Ectodermal cell (in vitro differentiated cells): ENCODE results near the gene RTN3.

Experiments
- H3K27ac ChIP-seq: 2 replicates; pipeline ENCODE4 v1.7.0; 2013; ENCODE audit warnings: mild to moderate bottlenecking, low read depth, low read length; ENCODE audit not compliant: insufficient read depth, poor library complexity, severe bottlenecking
- H3K27me3 ChIP-seq: 2 replicates; pipeline ENCODE4 v1.7.0; 2013; ENCODE audit warnings: mild to moderate bottlenecking, low read length; ENCODE audit not compliant: insufficient read depth, control insufficient read depth, poor library complexity, severe bottlenecking
- H3K36me3 ChIP-seq: one replicate; pipeline ENCODE4 v1.7.0; 2013; ENCODE audit warnings: low read length; ENCODE audit not compliant: control insufficient read depth, insufficient read depth
- H3K4me1 ChIP-seq: one replicate; pipeline ENCODE4 v1.7.0; 2013; ENCODE audit warnings: low read length; ENCODE audit not compliant: control insufficient read depth, insufficient read depth
- H3K4me3 ChIP-seq: 2 replicates; pipeline ENCODE4 v1.7.0; 2013; ENCODE audit warnings: low read depth, low read length, control low read depth; ENCODE audit not compliant: insufficient read depth
- H3K9me3 ChIP-seq: 2 replicates; pipeline ENCODE4 v1.7.0; 2013; ENCODE audit warnings: mild to moderate bottlenecking, low read length, moderate library complexity; ENCODE audit not compliant: control insufficient read depth
- WGBS, 2 experiments: methylation state at CpG; one replicate each; pipeline ENCODE4 v1.1.7; 2013; ENCODE audit warnings: missing lambda C conversion rate in 2 of 2; 5-methylcytosine and 5-hydroxymethylcytosine counted together

The RTN3 gene

DNA sequence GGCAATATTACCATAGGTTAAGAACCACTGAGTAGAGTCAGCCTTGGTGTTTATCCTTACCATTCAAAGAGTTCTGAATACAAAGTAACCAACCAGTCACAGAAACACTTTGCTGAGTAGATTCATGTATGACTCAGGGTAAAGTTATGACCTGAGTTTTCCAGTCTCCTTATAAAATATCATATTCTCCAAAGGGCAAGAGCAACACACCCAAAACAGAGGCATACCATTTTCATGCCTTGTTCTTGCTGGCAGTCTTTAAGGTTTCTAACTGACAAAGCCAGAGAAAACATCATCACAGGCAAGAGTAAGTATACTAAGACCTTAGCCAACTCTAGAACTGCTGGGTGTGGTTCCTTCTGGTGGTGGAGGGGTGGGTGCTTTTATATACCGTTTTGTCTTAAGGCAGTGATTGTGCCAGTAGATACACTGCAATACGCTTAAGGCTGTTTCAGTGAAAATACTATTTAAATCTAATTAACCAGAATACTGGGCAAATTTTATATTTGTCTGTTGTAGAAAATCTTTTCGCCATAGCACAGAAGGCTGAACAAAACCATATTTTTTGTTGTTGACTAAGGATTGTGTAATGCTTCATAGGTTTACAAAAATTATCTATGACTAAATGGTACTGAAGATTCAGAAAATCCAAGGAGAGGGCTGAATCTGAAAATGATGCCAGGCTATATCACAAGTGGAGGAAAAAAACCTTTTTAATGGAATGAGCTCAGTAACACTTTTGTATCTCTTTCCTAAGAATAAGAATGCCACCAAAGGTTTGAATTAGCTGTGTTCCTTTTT is 13.1 kb upstream of the RTN3 start:
- 95 to 100% methylated on average over 3 of the region's 3 CpGs for WGBS, 2 experiments
- Histone ChIP-seq H3K9me3 (no peaks in the 10 kb centered on the region), H3K27me3 (peaks cover 3% of the 10 kb centered on the region), H3K36me3 (no peaks in the 10 kb centered on the region), H3K4me1 (no peaks in the 10 kb centered on the region), H3K4me3 (no peak overlapping the region), H3K27ac (no peak overlapping the region)

DNA sequence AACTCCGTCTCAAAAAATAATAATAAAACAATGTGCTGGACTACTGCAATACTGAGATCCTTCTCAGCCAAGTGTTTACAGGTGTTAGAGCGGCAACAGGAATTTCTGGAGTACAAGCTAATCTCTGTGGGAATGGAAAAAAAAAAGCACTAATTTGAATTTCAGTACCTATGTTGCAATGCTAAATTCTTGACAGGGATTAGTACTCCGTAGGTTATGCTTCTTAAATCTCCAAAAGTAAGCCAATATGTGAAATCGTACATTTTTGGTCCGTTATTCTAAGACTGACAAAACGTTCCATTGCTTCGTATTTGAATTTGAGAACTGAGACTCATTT is 11.2 kb upstream of the RTN3 start:
- Histone ChIP-seq H3K4me1 (no peaks in the 10 kb centered on the region), H3K27ac (no peak overlapping the region), H3K36me3 (no peaks in the 10 kb centered on the region), H3K27me3 (peaks cover 3% of the 10 kb centered on the region), H3K4me3 (peak overlapping the region; percentile 49), H3K9me3 (no peaks in the 10 kb centered on the region)
- WGBS, 2 experiments: 84 to 85% methylated on average over 7 of the region's 7 CpGs

DNA sequence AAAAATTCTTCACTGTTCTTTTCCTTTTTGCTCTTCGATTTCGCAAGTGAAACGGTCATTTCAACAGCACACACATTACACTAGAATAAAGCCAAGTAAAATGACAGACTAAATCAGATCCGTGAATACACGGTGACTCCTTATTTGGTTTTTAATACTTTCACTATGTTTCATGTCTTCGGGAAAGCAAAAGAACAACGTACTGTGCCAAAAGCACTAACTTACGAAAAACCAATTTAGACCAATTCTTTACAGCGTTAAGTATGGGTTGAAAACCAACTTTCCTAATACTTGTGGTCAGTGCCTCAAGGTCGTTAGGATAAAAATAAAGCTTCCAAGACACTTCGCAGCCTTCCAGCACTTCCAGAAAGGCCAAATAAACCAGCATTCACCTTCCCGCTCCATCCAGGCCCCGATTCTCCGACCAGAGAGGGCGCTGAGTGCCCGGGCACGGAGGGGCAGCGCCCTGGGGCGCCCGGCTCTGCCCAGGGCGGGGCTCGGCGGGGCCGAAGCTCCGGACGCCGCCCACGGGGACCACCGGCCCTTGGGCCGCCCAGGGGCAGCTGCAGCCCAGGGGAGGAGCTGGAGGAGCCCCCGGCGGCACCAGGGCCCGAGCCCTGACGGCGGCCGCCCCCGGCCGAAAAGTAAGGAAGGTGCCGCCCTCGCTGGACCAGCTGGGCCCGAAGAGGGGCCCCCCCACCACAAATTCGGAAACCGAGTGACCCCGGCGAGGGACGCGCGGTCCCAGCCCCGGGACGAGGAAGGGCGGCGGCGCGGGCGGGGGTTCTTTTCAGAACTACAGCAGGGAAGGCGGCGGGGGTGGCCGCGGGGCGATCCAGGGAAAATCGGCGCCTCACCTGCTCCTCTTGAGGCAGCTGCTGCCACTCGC is 10.6 kb upstream of the RTN3 start:
- no peaks in the 10 kb centered on the region for H3K36me3 ChIP-seq
- peaks cover 3% of the 10 kb centered on the region for H3K27me3 ChIP-seq
- H3K4me1 ChIP-seq: no peaks in the 10 kb centered on the region
- 9% methylated on average over 63 of the region's 63 CpGs for WGBS, 2 experiments
- H3K9me3 ChIP-seq: no peaks in the 10 kb centered on the region
- H3K4me3 ChIP-seq: peak overlapping the region; percentile 49
- H3K27ac ChIP-seq: peak overlapping the region; percentile 57

DNA sequence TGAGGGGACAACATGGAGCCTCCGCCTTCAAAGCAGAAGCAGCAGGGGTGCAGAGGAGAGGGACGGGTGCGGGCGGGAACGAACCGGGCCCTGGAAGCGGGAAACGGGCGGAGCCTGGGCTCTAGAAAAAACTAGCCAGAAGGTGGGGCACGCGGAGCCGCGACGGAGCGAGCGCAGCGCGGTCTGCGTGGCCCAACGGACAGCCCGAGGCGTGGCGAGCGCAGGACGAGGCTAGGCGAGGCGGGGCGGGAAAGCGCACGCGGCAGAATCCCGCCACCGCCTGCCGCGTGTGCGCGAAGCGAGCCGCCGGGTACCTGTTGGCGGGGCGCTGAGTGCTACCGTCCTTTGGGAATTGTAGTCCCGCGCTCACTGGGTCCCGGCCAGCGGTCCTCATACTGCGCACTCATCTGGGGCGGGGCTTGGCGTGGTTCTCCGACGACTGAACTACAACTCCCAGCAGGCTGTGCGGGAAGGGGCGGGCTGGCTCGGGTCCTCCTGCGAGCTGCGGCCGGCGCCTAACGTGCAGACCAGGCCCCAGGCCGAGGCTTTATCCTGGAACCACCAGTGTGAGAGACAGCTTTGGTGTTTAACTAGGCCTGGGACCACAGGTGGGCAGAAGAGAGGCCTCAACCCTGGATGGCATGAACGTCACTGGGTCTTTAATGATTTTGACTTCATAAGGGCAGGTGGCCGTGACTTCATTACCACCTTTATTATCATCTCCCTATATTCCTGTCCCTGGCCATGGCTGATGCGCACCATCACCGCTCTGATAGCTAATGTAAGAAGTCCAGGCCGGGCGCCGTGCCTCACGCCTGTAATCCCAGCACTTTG is 9.8 kb upstream of the RTN3 start, which contains the start of gene ATL3:
TSS of gene ATL3 (minus strand) at position 55 of the 834 bp plus-strand sequence. CDS start at position 14, 41 bp downstream.
- no peaks in the 10 kb centered on the region for H3K36me3 ChIP-seq
- peak within 1 kb of the TSS; percentile 49 for H3K4me3 ChIP-seq
- H3K4me1 ChIP-seq: no peaks in the 10 kb centered on the region
- WGBS, 2 experiments: 12% methylated on average over 69 of the region's 69 CpGs
- H3K27me3 ChIP-seq: peaks cover 3% of the 10 kb centered on the region
- H3K27ac ChIP-seq: peak within 1 kb of the TSS; percentile 57
- no peaks in the 10 kb centered on the region for H3K9me3 ChIP-seq

DNA sequence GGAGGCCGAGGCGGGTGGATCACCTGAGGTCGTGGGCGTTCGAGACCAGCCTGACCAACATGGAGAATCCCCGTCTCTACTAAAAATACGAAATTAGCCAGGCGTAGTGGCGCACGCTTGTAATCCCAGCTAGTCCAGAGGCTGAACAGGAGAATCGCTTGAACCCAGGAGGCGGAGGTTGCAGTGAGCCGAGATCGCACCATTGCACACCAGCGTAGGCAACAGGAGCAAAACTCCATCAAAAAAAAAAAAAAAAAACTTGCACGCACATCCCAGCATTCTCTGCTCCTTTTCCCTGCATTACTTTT is 9.2 kb upstream of the RTN3 start:
- no peaks in the 10 kb centered on the region for H3K9me3 ChIP-seq
- 94 to 95% methylated on average over 16 of the region's 16 CpGs for WGBS, 2 experiments
- H3K36me3 ChIP-seq: no peaks in the 10 kb centered on the region
- peaks cover 3% of the 10 kb centered on the region for H3K27me3 ChIP-seq
- no peak overlapping the region for H3K27ac ChIP-seq
- no peaks in the 10 kb centered on the region for H3K4me1 ChIP-seq
- H3K4me3 ChIP-seq: no peak overlapping the region

DNA sequence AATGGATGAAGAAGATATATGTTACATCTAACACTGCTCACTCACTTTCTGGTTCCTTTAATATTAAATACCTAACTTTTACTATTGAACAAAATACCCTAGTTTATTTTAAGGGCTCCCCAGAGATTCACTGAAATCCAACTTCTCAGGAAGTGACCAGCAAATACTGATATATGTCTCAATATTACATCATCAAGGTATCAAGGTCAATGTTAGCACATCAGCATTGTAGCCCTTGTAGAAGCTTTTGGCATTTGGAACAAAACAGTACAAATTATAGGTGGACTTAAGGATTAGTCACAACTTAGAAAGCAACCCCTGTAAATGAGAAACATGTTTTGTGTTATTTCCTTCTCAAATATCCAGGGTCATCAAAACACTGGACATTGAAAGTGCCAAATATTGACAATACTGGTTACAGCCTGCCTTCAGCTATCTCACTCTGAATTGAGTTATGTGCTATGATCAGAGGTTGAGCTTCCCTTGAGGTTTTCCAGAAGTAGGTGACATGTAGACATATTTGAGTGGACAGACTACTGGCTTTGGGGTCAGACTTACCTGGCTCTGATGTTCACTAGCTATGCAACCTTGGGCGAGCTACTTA is 8.3 kb upstream of the RTN3 start:
- H3K27ac ChIP-seq: no peak overlapping the region
- no peaks in the 10 kb centered on the region for H3K4me1 ChIP-seq
- H3K4me3 ChIP-seq: no peak overlapping the region
- WGBS, 2 experiments: 90 to 100% methylated on average over 1 of the region's 1 CpG
- no peaks in the 10 kb centered on the region for H3K9me3 ChIP-seq
- H3K36me3 ChIP-seq: no peaks in the 10 kb centered on the region
- peaks cover 3% of the 10 kb centered on the region for H3K27me3 ChIP-seq

DNA sequence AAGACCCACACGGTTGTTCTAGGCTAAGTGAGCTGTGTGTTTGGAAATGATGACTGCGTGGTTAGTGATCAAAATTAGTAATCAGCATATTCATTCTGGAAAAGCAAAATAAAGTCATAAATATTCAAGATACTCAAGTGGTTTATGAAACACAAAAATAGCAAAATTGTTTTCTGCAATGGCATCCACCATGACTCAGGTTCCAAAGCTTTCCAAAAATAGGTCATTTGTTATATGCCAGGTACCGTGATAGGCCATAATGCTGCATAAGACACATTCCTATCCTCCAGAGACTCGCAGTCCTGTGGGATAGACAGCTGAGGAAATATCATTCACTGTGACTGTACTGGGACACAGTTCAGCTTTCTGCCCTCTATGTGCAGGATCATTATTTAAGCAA is 7.7 kb upstream of the RTN3 start:
- Histone ChIP-seq H3K4me3 (no peak overlapping the region), H3K4me1 (no peaks in the 10 kb centered on the region), H3K27ac (no peak overlapping the region), H3K36me3 (no peaks in the 10 kb centered on the region), H3K27me3 (peaks cover 3% of the 10 kb centered on the region), H3K9me3 (no peaks in the 10 kb centered on the region)
- WGBS, 2 experiments: 82 to 95% methylated on average over 3 to 4 of the region's 4 CpGs

DNA sequence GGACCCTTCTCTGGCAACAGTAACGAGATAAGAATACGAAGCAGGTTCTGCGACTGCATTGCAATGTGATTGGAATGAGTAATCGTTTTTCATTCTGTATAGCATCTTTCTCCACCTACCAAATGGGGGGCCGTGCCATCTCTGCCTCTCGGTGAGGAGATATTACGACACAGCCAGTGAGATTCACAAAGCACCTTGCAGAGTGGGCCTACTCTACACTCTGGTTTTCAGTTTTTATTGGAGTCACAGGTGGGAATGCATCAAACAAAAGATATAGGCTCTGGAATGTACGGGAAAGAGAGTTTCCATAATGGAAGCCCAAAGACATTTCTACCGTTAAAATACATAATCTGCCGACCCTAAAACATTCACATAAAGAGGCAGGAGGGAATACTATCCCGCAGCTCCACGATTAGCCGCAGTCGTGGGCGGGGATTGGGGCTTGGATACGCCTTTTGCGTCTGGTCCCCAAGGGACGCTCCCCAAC is 423 bp upstream of the RTN3 start:
- H3K27ac ChIP-seq: no peak overlapping the region
- H3K4me1 ChIP-seq: peaks cover 7% of the 10 kb centered on the region
- no peaks in the 10 kb centered on the region for H3K36me3 ChIP-seq
- no peaks in the 10 kb centered on the region for H3K9me3 ChIP-seq
- no peaks in the 10 kb centered on the region for H3K27me3 ChIP-seq
- WGBS, 2 experiments: 21 to 26% methylated on average over 18 of the region's 18 CpGs
- H3K4me3 ChIP-seq: peak overlapping the region; percentile 57

DNA sequence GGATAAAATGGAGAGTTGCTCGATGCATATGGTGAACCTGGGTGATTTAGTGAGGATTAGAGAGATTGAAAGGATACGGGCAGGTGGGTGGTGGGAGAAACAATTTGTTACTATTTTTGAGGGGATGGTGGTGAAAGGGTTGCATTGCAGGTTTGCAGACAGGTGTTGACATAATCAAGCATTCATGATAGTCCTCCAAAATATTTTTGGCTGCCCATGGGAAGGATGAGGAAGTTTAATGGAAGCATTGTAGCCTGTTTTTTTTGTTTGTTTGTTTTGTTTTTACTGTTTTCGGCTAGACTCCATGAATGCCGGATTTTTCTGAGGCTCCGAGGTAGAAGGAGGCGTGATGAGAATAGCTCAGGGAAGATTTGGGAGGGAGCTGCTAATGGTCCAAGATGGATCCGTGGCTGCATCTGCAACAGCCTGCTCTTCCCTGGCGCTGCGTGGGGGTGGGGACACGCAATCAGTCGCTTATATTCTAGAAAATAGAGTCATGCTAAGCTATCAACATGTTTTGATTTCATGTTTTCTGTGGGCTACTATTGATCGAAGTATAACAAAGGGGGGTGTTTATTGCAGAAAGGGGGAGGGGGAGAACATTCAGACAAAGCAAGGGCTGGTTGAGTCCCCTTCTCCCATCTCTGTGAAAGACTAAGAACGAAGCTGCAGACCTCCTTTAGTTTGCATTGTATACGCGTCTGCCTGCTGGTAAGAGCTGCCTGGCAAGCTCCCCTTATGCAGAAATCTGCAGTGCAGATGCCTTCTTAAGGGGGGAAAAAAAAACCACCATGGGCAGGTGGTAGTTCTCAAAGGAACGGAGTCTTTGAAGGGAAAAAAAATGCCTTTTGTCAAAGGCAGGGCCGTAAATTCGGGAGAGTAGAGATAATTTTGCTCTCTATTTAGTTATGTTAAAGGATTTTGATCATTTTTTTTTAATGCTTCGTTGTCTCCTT is 1.0 kb downstream of the RTN3 start:
- Histone ChIP-seq H3K36me3 (no peaks in the 10 kb centered on the region), H3K27me3 (no peaks in the 10 kb centered on the region), H3K4me3 (peak overlapping the region; percentile 57), H3K9me3 (no peaks in the 10 kb centered on the region), H3K4me1 (peaks cover 7% of the 10 kb centered on the region), H3K27ac (peak overlapping the region; percentile 85)
- WGBS, 2 experiments: 2% methylated on average over 19 of the region's 19 CpGs
